H7 (cell line): ENCODE data around the gene GPBP1. TPM values are rescaled to one million over a fixed set of nuclear protein-coding genes. Genes with fewer than 3 reads are reported as not detected.
"Not testable (repeated sequence)": the region's sequence is repeated elsewhere in the genome, so short reads cannot be mapped to it uniquely, and the experiment has no call there.

ENCODE experiments used
- DNase-seq: peaks from one replicate; pipeline ENCODE4 v3.0.0; 2012
- H3K27me3 ChIP-seq: 2 replicates; pipeline ENCODE4 v1.6.0; 2011; ENCODE audit warnings: mild to moderate bottlenecking, low read length; ENCODE audit not compliant: control insufficient read depth, insufficient read depth
- H3K36me3 ChIP-seq: replicated peaks from 2 replicates; pipeline ENCODE4 v1.5.1; 2011; ENCODE audit warnings: low read length; ENCODE audit not compliant: control insufficient read depth, insufficient read depth
- H3K4me3 ChIP-seq: 2 replicates; pipeline ENCODE4 v1.5.1; 2011; ENCODE audit warnings: low read depth, mild to moderate bottlenecking, control low read depth, low read length, moderate library complexity; ENCODE audit not compliant: insufficient read depth
- total RNA-seq: library from RNA; depleted of rRNA; stranded (reverse); fragments of >200 nt; shearing (Covaris generic); gene quantifications from 2 replicates; pipeline ENCODE4 v1.2.3, GENCODE V29; 2014; rRNA removed

GPBP1 gene
- total RNA-seq, 1 experiment from 2014 or later, result 62.7 TPM

DNA sequence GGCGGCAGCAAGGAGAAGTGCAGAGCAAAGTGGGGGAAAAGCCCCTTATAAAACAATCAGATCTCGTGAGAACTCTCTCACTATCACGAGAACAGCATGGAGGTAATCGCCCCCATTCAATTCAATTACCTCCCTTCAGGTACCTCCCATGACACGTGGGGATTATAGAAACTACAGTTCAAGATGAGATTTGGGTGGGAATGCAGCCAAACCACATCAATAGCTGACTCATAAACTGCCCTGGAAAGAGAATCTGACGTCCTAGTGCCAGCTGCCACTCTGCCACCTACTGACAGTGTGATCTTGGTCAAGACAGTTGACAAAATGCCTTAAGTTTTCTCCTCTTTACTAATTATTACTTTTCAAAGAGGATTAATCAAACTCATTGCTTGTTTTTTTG is 128.3 kb downstream of the GPBP1 start:
- no peaks in the 10 kb centered on the region for H3K27me3 ChIP-seq
- no peaks in the 10 kb centered on the region for H3K36me3 ChIP-seq
- no peak for DNase-seq
- H3K4me3 ChIP-seq, result no peak overlapping the region

DNA sequence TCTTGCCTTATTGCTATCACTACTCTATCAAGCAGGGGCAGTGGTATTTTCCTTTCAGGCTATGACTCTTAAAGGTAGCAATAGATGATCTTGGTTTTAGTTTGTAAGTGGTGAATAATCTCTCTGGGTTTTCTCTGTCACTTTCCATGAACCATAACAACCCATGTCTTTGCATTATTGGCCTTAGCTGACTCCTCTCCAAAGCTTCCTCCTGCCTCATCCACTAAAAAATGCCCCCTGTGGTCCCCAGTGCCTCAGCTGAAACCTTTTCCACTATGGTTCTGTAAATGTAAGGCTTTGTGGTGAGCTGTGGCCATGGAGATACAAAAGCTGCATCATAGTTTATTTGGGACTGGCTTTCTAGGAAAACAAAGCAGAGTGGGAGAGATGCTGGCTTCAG is 128.8 kb downstream of the GPBP1 start:
- no peaks in the 10 kb centered on the region for H3K27me3 ChIP-seq
- no peak for DNase-seq
- H3K36me3 ChIP-seq, result no peaks in the 10 kb centered on the region
- no peak overlapping the region for H3K4me3 ChIP-seq

DNA sequence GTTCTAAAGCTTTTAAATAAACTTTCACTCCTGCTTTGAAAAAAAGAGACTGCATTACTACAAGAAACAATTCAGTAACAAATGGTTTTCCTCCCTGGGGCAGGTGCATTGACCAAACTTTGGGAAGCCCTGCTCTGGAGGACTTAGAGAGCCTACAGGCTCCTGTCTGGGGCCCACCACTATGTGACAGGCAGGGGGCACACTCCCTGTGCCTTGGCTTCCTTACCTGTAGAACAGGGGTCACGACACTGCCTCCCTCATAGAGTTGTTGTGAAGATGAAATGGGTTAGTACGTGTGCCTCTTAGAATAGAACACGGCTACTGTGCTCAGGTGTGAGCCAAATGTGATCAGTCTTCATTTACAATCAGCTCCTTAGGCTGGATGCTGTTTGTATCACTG is 130.1 kb downstream of the GPBP1 start:
- peak; percentile 30 for DNase-seq
- H3K27me3 ChIP-seq, result no peaks in the 10 kb centered on the region
- no peak overlapping the region for H3K4me3 ChIP-seq
- H3K36me3 ChIP-seq, result no peaks in the 10 kb centered on the region

DNA sequence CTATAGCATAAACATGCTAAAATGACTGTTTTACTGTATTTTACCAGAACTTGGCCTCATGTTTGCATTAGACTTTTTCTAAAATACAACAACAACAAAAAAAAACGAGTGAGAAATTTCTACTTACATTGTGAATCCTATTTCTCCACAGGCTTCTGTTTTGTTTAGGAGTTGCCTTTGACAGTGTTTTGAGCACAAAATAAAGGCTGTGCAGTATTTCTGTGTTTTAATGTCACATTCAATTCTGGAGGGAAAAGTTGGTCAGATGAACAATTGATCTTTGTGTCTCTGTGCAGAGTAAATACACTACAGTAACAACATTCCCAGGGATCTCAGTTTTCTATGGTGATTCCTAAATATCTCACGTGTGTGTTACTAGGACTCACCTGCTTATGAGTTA is 131.1 kb downstream of the GPBP1 start:
- H3K4me3 ChIP-seq, result no peak overlapping the region
- no peaks in the 10 kb centered on the region for H3K36me3 ChIP-seq
- no peak for DNase-seq
- H3K27me3 ChIP-seq, result no peaks in the 10 kb centered on the region

DNA sequence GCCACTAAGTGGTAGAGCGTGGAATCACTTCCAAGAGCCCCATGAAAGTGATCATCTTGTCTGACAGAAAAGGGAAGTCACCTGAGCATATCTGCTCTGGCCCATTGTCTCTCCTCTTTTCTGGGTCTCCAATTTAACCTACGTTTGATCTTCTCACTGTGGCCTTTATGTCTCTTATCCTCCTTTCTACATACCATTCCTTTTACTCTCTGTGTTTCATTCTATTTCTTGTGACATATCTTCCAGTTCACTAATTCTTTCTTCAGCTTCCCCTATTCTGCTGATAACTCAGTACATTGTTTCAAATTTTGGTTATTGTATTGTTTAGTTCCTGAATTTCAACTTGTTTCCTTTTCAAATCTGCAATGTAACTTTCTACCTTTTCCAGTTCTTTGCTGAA is 132.5 kb downstream of the GPBP1 start:
- Histone ChIP-seq H3K27me3 (no peaks in the 10 kb centered on the region), H3K4me3 (no peak overlapping the region)
- DNase-seq, result no peak

DNA sequence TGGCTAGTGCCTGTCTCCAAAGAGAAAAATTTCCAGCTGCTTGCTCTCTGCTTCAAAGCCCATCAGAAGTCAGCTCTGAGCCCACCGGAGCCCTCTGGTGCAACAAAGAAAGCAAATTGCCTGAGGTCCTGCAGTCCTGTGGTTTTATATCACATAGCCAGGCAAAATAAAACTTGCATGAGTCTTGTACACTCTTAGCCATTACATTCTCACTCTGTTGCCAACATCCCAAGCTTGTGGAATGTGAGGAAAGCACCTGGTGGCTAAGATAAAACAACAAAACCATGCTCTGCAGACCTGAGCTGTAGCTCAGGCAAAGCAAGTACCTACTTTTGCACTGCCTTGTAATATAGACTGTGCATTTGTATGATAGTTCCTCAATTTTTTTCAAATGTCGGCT is 133.7 kb downstream of the GPBP1 start:
- no peak for DNase-seq
- Histone ChIP-seq H3K36me3 (no peaks in the 10 kb centered on the region), H3K4me3 (no peak overlapping the region), H3K27me3 (no peaks in the 10 kb centered on the region)

More for the DNA sequence above, 132.5 kb downstream of the GPBP1 start:
- no peaks in the 10 kb centered on the region for H3K36me3 ChIP-seq

DNA sequence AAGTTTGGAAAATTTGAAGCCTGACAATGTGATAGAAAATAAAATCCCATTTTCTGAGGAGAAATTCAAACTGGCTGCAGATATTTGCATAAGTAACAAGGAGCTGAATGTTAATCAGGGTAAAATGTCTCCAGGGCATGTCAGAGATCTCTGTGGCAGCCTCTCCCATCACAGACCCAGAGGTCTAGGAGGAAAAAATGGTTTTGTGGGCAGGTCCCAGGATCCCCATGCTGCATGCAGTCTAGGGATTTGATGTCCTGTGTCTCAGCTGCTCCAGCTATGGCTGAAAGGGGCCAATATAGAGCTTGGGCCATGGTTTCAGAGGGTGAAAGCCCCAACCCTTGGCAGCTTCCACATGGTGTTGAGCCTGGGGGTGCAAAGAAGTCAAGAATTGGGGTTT is 135.2 kb downstream of the GPBP1 start:
- not testable (repeated sequence) for H3K36me3 ChIP-seq, DNase-seq, H3K27me3 ChIP-seq, H3K4me3 ChIP-seq

DNA sequence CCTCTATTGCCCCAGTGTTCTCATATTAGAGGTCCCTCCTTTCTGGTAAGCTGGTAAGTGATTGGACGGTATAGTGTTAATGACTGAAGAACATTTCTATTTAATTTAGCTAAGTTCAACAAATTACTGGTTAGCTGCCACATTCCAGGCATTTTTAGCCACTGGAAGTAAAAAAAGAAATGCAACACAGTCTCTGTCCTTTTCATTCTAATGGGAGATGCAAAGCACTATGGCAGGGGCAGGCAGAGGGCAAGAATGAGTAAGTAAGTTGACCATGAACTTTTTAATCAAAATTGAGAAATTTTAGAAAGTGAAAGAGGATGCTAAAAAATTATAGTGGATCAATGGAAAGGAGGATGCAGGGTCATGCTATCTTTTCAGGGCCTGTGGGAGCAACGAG is 137.4 kb downstream of the GPBP1 start:
- no peak overlapping the region for H3K4me3 ChIP-seq
- no peaks in the 10 kb centered on the region for H3K27me3 ChIP-seq
- H3K36me3 ChIP-seq, result no peaks in the 10 kb centered on the region
- DNase-seq, result no peak

DNA sequence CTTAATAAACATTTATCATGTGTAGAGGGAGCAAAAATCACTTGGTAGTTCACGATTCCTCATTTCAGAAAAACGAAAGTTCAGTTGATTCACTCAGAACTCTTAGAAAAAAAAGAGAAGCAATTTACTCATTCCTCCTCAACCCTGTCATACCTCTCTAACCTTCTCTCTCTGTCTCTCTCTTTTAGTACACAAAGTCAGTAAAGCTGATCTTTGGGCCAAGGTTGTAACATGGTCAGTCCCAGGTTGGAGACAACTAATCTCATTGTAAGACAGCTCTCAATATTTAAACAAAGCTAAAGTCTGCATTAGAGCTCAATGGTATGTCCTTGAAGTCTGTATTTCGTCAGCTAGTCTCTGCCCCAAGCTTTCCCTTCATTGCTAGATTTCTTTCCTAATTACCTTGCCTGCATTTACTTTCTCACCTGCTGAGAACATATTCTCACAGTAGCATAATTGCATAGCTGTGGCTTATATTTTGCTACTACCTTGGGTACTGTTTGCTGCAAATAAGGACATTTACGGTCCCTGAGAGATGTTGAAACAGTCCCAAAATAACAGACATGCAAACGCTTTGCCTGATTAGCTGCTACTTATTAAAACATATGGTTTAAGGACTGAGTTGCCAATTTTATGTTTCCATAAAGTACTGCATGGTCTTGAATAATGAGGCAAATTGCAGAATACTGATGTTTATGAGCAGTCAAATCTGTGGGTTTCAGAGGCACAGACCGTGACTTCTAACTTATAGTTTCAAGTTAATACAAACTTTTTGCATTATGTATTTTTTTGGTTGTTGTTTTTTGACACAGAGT is 138.3 kb downstream of the GPBP1 start:
- H3K36me3 ChIP-seq, result no peaks in the 10 kb centered on the region
- no peak overlapping the region for H3K4me3 ChIP-seq
- no peak for DNase-seq
- H3K27me3 ChIP-seq, result no peaks in the 10 kb centered on the region

DNA sequence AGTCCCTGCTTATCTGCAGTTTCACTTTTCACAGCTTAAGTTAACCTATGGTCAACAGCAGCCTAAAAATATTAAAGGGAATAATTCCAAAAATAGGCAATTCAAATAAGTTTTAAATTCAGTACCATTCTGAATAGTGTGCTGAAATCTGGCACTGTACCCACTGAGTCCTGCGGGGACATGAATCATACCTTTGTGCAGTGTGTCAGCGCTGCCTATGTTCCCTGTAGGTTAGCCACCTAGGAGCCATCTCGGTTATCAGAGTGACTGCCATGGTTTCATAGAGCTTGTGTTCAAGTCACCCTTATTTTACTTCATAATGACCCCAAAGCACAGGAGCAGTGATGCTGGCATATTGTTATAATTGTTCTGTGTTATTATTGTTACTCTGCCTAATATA is 139.9 kb downstream of the GPBP1 start:
- no peaks in the 10 kb centered on the region for H3K27me3 ChIP-seq
- DNase-seq, result no peak
- no peaks in the 10 kb centered on the region for H3K36me3 ChIP-seq

More for the DNA sequence above, 139.9 kb downstream of the GPBP1 start:
- H3K4me3 ChIP-seq, result no peak overlapping the region

Other genes starting within 250 kb of the GPBP1 start
- gene MIER3, start 221.9 kb upstream of the GPBP1 start, total RNA-seq, result 22.0 and 26.0 TPM in 2 replicates